GM13977 (cell line): ENCODE measurements around the gene COL4A5.

Experiments used
- DNase-seq: peaks from one replicate; pipeline ENCODE4 v3.0.0; 2012; ENCODE audit warnings: low spot score
- CTCF ChIP-seq: IDR thresholded peaks from 2 replicates; pipeline ENCODE4 v1.5.1; 2012; ENCODE audit warnings: mild to moderate bottlenecking, control low read depth; ENCODE audit not compliant: insufficient read depth; ENCODE audit errors: extremely low read depth, missing control alignments
- in situ Hi-C: fragments of 300-500 bp; cut with MboI; formaldehyde crosslinking; loops from one replicate; pipeline ENCODE4 v1.12.0; 2022; ENCODE audit warnings: low sequenced_read_pairs, low pct_unique_long_range_greater_than_20kb, mixed read lengths, inconsistent platforms; ENCODE audit not compliant: unreplicated experiment

COL4A5 gene

GRCh38 chrX:108412783-108413182 is 26.9 kb upstream of the COL4A5 start:
- in situ Hi-C loops: no loop called here
- no peak for TF ChIP-seq CTCF
- no peak for DNase-seq

DNA sequence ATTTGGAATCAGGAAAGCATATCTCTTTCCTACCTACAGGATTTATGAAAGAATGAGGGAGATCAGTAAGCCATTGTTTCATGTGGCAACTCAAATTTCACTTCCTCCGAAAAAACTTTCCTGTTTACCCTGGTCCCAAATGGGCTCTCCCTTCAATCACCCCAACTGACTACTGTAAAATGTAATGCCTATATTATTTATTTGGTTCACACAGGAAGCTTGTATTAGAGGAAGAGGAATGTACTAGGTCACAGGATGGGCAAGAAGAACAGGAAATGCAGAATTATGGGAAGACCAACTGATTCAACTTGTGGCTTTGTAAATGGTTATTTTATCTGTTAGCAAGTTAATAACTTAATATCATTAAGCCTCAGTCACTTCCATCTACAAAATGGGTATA is 24.5 kb upstream of the COL4A5 start:
- no peak for TF ChIP-seq CTCF

GRCh38 chrX:108415891-108416290 is 23.7 kb upstream of the COL4A5 start:
- DNase-seq: no peak
- TF ChIP-seq CTCF: no peak
- in situ Hi-C loops: no loop called here

More for the DNA sequence above, 24.5 kb upstream of the COL4A5 start:
- no peak for DNase-seq
- in situ Hi-C loops: no loop called here

GRCh38 chrX:108417257-108417656 is 22.4 kb upstream of the COL4A5 start:
- no peak for TF ChIP-seq CTCF
- DNase-seq: no peak
- in situ Hi-C loops: no loop called here

DNA sequence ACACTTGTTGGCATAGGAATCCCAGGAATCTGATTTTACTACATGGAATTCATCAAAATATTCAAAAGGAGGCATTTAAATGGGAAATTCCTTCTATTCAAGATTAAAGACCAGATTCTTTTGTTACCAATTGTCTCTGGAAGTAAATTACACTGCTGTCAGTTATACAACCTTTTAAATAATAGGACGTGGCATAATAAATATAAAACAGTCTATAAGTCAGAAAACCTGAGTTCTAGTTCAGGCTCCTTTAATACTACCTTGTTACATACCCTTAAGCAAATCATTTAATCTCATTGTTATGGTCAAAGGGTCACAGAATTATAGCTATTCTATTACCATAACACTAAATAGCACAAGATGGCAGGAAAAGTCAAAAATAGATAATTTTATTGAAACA is 20.2 kb upstream of the COL4A5 start:
- in situ Hi-C loops: no loop called here
- no peak for DNase-seq

GRCh38 chrX:108420481-108420880 is 19.2 kb upstream of the COL4A5 start:
- DNase-seq: no peak
- in situ Hi-C loops: no loop called here

More for the DNA sequence above, 20.2 kb upstream of the COL4A5 start:
- no peak for TF ChIP-seq CTCF

More at GRCh38 chrX:108420481-108420880, 19.2 kb upstream of the COL4A5 start:
- TF ChIP-seq CTCF: no peak
